Measurements from ENCODE around the gene BTBD2.
A peak's percentile ranks its signal among the peaks of the same experiment; 100 is the strongest.
"Not testable (repeated sequence)": the region's sequence is repeated elsewhere in the genome, so short reads cannot be mapped to it uniquely, and the experiment has no call there.

Gene BTBD2

GRCh38 chr19:2039959-2040646 is 24.6 kb upstream of the BTBD2 start:
- DNase-seq (ENCODE audit: low read depth) = no peak

DNA sequence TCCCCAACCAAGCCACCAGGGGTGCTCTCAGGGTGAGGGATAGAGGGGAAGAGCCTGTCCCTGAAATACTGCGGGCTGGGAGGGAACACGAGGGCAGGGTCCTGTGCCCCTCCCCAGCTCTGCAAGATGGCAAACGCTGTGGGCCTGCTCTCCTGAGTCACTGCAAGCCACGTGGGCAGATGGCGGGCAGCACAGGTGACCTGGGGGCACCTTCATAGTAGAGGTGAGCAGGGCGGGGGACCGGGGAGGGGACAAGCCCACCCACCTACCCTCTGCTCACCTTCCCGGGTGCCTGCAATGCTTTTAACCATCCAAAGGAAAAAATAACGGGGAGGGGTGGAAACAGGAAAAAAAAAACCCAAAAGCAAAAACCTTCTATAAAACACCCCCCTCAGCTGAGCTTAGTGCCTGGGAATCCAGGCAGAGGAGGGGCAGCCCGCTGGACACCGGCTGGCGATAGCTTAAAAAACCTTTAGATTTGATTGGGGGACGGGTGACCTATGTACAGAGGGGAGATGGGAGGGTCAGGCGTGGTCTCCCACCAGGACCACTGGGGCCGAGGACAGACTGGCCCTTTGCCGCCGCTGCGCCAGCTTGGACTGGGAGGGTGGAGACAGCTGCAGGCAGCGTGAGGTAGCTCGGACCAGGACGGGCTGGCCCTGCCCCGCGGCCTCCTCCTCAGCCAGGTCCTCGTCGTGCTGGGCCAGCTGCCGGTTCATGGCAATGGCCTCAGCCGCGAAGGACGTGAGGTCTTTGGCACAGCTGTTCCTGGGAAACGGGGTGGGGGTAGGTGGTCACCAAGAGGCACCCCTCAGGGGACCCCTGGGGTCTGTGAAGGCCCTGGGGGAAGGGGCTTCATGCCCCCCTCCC is 23.8 kb upstream of the BTBD2 start:
- no peak for DNase-seq (ENCODE audit: low read depth)

GRCh38 chr19:2038284-2039088 is 23.0 kb upstream of the BTBD2 start:
- DNase-seq (ENCODE audit: low read depth) = no peak

GRCh38 chr19:2037651-2038255 is 22.2 kb upstream of the BTBD2 start:
- DNase-seq (ENCODE audit: low read depth) = no peak

GRCh38 chr19:2036424-2036823 is 20.9 kb upstream of the BTBD2 start:
- no peak for DNase-seq (ENCODE audit: low read depth)

- no peak for DNase-seq (ENCODE audit: low read depth)
Measured at GRCh38 chr19:2035590-2035991, 20.1 kb upstream of the BTBD2 start.

DNA sequence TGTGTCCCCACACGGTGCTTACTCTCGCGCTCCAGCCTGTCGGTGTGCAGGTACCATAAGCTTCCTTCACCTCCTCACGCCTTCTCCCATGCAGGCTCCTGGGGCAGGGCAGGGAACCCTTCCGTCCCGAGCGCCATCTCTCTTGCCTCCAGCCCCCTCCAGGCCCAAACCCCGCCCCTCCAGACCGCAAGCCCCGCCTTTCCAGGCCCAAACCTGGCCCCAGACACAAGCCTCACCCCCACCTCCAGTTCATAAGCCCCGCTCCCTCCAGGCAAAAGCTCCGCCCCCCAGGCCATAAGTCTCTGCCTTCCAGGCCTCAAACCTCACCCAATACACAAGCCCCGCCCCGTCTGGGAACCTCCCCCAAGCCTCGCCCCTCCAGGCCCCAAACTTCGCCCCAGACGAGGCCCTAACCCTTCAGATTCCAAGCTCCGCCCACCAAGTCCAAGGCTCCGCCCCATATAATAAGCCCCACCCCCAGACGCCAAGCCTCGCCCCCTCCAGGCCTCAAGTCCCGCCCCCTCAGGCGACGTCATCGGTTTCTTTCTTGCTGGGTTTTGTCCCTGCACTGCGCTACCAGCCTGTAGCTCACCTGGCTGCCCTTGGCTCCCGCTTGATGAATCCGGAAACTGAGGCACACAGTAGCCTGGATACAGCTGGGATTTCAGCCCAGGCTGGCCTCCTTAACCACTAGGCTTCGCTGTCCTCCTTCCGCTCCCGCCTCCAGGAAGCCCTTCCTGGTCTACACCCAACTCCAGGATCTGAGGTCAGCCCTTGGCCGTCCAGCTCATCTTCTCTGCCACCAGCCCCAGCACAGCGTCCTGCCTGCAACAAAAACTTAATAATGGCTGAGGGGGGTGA is 19.4 kb upstream of the BTBD2 start:
- DNase-seq (ENCODE audit: low read depth) = peak; percentile 52

DNA sequence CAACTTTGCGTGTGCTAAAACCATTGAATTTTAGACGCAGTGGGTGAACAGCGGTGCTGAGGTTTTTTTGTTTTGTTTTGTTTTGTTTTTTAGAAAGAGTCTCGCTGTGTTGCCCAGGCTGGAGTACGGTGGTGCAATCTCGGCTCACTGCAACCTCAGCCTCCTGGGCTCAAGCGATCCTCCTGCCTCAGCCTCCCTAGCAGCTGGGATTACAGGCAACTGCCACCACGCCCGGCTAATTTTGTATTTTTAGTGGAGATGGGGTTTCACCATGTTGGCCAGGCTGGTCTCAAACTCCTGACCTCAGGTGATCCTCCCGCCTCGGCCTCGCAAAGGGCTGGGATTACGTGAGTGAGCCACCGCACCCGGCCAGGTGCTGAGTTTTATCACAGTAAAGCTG is 18.7 kb upstream of the BTBD2 start:
- not testable (repeated sequence) for DNase-seq (ENCODE audit: low read depth)

DNA sequence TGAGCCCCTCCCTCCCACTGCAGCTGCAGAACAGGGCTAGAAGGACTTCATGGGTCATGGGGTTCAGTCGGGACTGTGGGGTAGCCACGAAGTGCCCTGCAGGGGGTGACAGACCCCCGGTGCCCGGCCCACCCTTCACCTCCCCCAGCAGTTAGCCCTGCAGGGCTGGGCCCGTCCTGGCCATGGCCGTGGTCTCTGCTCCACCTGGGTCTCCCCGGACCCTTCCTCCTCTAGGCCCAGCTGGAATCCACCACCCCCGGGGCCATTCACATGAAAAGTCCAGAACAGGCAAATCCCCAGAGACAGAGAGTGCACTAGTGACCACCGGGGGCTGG is 18.3 kb upstream of the BTBD2 start:
- DNase-seq (ENCODE audit: low read depth) = no peak

- no peak for DNase-seq (ENCODE audit: low read depth)
Measured at GRCh38 chr19:2033115-2033824, 17.8 kb upstream of the BTBD2 start.

DNA sequence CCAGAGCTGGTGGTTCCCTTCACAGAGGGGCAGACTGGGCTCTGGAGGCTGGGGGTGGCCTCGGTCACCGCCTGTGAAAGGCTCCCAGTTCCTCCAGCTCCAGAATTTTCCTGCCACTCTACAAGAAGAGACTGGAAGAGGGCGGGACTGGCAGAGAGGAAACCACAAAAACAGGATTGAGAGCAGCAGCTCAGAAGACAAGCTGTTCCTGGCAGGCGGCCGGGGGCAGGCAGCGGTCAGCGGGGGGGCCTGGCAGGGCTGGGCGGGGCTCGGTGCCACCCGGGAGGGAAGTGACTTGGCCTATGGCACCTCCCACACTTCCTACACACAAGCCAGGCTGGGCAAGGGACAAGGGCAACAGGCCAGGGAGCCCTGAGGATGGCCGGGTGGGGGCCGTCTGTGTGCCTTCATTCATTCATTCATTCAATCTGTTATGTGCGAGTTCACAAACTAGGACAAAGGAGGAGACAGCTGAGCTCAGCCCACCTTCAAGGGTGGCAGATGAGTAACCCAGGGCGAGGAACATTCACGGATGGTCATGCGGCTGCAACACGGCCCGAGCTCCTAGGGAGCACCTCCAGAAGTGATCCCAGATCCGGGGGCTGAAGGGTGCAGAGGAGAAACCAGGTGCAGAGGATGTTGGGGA is 16.9 kb upstream of the BTBD2 start:
- DNase-seq (ENCODE audit: low read depth) = peak; percentile 78

GRCh38 chr19:2027361-2027760 is 11.8 kb upstream of the BTBD2 start:
- DNase-seq (ENCODE audit: low read depth) = peak; percentile 50

DNA sequence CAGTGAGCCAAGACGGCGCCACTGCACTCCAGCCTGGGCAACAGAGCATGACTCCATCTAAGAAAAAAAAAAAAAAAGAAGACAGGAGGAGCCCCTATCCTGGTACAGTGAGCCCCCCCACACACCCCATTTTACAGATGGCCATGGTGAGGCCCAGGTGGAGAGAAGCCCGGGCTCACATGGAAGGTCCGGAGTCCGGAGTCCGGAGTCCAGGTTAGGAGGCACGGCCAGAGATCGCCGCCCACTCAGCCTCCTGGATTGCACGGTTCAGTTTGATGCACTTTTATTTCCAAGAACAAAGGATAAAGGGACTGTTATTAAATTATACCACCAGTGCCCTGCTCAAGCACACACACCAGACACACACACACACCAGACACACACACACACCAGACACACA is 11.3 kb upstream of the BTBD2 start:
- DNase-seq (ENCODE audit: low read depth) = no peak

DNA sequence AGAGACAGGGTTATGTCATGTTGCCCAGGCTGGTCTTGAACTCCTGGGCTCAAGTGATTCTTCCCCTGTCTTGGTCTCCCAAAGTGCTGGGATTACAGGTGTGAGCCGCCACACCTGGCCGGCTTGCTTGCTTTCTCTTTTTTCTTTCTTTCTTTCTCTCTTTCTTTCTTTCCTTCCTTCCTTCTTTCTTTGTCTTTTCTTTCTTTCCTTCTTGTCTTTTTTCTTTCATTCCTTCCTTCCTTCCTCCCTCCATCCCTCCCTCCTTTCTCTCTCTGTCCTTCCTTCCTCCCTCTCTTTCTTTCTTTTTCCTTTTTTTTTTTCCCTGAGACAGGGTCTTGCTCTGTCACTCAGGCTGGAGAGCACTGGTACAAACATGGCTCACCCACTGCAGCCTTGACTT is 6.8 kb upstream of the BTBD2 start:
- DNase-seq (ENCODE audit: low read depth) = no peak

- no peak for DNase-seq (ENCODE audit: low read depth)
Measured at GRCh38 chr19:2021453-2022140, 6.1 kb upstream of the BTBD2 start.

- DNase-seq (ENCODE audit: low read depth) = no peak
Measured at GRCh38 chr19:2018752-2019151, 3.2 kb upstream of the BTBD2 start.

GRCh38 chr19:2016041-2016807 is 710 bp upstream of the BTBD2 start:
- peak; percentile 82 for DNase-seq (ENCODE audit: low read depth)

DNA sequence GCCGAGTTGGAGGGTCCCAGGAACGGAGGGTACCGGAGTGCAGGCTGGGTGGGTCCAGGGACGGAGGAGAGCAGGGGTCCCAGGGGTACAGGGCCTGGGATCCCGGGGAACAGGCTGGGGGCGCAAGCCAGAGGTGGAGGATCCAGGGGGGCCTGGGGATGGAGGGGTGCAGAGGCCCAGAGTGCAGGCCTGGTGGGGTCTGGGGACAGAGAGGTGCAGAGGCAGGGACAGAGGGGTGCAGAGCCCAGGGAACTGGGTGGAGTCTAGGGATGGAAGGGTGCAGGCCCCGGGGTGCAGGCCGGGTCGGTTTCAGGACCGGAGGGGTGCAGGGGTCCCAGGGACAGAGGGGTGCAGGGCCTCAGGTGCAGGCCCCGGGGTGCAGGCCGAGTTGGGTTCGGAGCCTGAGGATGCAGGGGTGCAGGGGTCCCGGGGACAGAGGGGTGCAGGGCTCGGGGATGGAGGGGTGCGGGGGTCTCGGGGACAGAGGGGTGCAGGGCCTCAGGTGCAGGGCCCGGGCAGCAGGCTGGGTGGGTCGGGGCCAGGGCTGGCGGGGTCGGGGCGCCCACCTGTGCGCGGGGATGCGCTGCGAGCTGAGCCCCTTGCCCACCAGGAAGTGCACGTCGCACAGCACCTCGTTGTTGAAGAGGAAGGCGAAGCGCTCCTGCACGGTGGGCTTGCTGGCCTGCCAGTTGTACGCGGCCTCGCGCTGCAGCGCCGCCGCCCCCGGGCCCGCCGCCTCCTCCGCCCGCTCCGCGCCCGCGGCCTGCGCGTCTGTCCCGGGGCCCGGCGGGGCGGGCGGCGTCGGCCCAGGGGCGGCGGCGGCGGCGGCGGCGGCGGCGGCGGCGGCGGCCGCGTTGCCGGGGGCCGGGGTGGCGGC is 545 bp downstream of the BTBD2 start:
- DNase-seq (ENCODE audit: low read depth) = peak; percentile 53
